ENCODE results near the gene OFD1.

OFD1 gene

DNA sequence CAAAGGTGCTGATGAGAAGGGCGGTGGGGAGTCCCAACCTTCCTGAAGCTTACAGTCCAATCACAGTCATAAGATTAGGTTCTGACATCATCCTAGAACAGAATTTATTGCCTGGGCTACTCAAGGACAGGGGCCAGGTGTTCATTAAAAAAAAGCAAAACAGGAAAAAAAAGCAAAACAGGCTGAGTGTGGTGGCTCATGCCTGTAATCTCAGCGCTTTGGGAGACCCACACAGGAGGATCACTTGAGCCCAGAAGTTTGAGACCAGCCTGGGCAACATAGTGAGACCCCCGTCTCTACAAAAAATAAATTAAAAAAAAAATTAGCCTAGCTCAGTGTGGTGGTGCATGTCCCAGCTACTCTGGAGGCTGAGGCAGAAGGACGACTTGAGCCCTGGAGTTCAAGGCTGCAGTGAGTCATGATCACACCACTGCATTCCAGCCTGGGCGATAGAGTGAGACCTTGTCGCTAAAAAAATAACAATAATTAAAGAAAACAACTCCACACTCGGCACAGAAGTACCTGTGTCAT, 42.6 kb upstream of the OFD1 start:
- Histone ChIP-seq H3K9ac (ENCODE audit: low read length) (no peak overlapping the region), H2BK5ac (ENCODE audit: low read depth, low read length, poor library complexity, severe bottlenecking) (no peak overlapping the region), H3K9me3 (ENCODE audit: control insufficient read depth, low read length) (no peaks in the 10 kb centered on the region), H3K27ac (ENCODE audit: low read length, poor library complexity, severe bottlenecking) (peak overlapping the region; percentile 29), H3K23ac (ENCODE audit: low read length in 2 of 2) (no peak overlapping the region), H3K4ac (ENCODE audit: low read depth in 1 of 2, low read length in 2 of 2) (no peak overlapping the region), H3K79me1 (replicated peaks; ENCODE audit: low read length, poor library complexity, severe bottlenecking) (no peaks in the 10 kb centered on the region), H2BK15ac (ENCODE audit: low read depth, poor library complexity, severe bottlenecking) (no peak overlapping the region), H2BK12ac (ENCODE audit: low read length in 2 of 2) (no peak overlapping the region), H3K18ac (ENCODE audit: low read depth in 1 of 2, low read length in 2 of 2) (no peak overlapping the region), H3K14ac (ENCODE audit: low read length in 2 of 2) (no peak overlapping the region), H3K4me3 (ENCODE audit: insufficient read depth in 1 of 2, low read depth in 1 of 2, low read length in 2 of 2) (no peak overlapping the region), H4K91ac (ENCODE audit: low read length) (no peak overlapping the region), H3K4me2 (ENCODE audit: low read length, poor library complexity, severe bottlenecking) (no peak overlapping the region), H3K4me1 (ENCODE audit: control insufficient read depth, insufficient read depth, low read depth, low read length) (peaks cover 4% of the 10 kb centered on the region), H3K27me3 (ENCODE audit: control insufficient read depth in 1 of 2, insufficient read depth in 1 of 2, low read length in 2 of 2) (peaks cover 0 to 9% of the 10 kb centered on the region in 2 experiments), H2BK120ac (ENCODE audit: low read depth, low read length) (no peak overlapping the region), H2AK5ac (ENCODE audit: low read length, severe bottlenecking) (no peak overlapping the region), H4K8ac (ENCODE audit: low read length) (no peak overlapping the region), H3K36me3 (ENCODE audit: control insufficient read depth in 1 of 2, insufficient read depth in 2 of 2, low read depth in 1 of 2, low read length in 2 of 2) (peaks cover 0 to 4% of the 10 kb centered on the region in 2 experiments), H2AFZ (ENCODE audit: low read depth, low read length) (no peak overlapping the region)
- 50% methylated on average over 2 of the region's 7 CpGs for WGBS
- DNase-seq, result no peak

DNA sequence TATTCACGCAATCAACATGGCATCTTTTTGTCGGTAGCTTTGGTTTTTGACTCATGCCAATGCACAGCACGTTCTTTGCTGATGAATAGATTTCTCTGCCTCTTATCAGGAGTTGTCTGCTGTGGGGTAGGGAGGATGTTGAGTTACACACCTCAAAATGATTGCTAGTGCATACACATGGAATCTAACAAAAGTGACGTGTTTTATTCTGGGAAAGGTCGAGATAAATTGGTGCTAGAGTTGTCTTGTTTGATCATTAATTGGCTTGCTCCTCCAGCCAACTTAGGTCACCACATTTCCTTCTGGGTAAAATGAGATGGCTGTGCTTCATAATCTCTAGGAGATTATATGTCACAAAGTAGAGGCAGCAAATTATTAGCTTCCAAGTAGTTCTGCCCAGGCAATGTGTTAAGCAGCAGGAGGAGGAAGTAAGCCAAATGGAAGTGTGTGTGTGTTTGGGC, 41.7 kb upstream of the OFD1 start:
- peaks cover 0 to 9% of the 10 kb centered on the region in 2 experiments for H3K27me3 ChIP-seq (ENCODE audit: control insufficient read depth in 1 of 2, insufficient read depth in 1 of 2, low read length in 2 of 2)
- H2AFZ ChIP-seq (ENCODE audit: low read depth, low read length), result no peak overlapping the region
- H2BK5ac ChIP-seq (ENCODE audit: low read depth, low read length, poor library complexity, severe bottlenecking), result no peak overlapping the region
- H3K14ac ChIP-seq (ENCODE audit: low read length in 2 of 2), result no peak overlapping the region
- no peak overlapping the region for H3K4ac ChIP-seq (ENCODE audit: low read depth in 1 of 2, low read length in 2 of 2)
- peaks cover 4% of the 10 kb centered on the region for H3K4me1 ChIP-seq (ENCODE audit: control insufficient read depth, insufficient read depth, low read depth, low read length)
- no peaks in the 10 kb centered on the region for H3K9me3 ChIP-seq (ENCODE audit: control insufficient read depth, low read length)
- no peak overlapping the region for H2BK120ac ChIP-seq (ENCODE audit: low read depth, low read length)
- no peaks in the 10 kb centered on the region for H3K79me1 ChIP-seq (replicated peaks; ENCODE audit: low read length, poor library complexity, severe bottlenecking)
- no peak overlapping the region for H2AK5ac ChIP-seq (ENCODE audit: low read length, severe bottlenecking)
- no peak overlapping the region for H4K8ac ChIP-seq (ENCODE audit: low read length)
- H3K36me3 ChIP-seq (ENCODE audit: control insufficient read depth in 1 of 2, insufficient read depth in 2 of 2, low read depth in 1 of 2, low read length in 2 of 2), result peaks cover 0 to 4% of the 10 kb centered on the region in 2 experiments
- H3K18ac ChIP-seq (ENCODE audit: low read depth in 1 of 2, low read length in 2 of 2), result no peak overlapping the region
- WGBS, result 84% methylated on average over 3 of the region's 5 CpGs
- DNase-seq, result no peak
- peak overlapping the region; percentile 9 for H3K4me2 ChIP-seq (ENCODE audit: low read length, poor library complexity, severe bottlenecking)
- H2BK15ac ChIP-seq (ENCODE audit: low read depth, poor library complexity, severe bottlenecking), result no peak overlapping the region
- no peak overlapping the region for H4K91ac ChIP-seq (ENCODE audit: low read length)
- H3K9ac ChIP-seq (ENCODE audit: low read length), result no peak overlapping the region
- H2BK12ac ChIP-seq (ENCODE audit: low read length in 2 of 2), result no peak overlapping the region
- H3K27ac ChIP-seq (ENCODE audit: low read length, poor library complexity, severe bottlenecking), result peak overlapping the region; percentile 17
- H3K4me3 ChIP-seq (ENCODE audit: insufficient read depth in 1 of 2, low read depth in 1 of 2, low read length in 2 of 2), result peak overlapping the region in 1 of 2 experiments; percentile 2
- no peak overlapping the region for H3K23ac ChIP-seq (ENCODE audit: low read length in 2 of 2)

DNA sequence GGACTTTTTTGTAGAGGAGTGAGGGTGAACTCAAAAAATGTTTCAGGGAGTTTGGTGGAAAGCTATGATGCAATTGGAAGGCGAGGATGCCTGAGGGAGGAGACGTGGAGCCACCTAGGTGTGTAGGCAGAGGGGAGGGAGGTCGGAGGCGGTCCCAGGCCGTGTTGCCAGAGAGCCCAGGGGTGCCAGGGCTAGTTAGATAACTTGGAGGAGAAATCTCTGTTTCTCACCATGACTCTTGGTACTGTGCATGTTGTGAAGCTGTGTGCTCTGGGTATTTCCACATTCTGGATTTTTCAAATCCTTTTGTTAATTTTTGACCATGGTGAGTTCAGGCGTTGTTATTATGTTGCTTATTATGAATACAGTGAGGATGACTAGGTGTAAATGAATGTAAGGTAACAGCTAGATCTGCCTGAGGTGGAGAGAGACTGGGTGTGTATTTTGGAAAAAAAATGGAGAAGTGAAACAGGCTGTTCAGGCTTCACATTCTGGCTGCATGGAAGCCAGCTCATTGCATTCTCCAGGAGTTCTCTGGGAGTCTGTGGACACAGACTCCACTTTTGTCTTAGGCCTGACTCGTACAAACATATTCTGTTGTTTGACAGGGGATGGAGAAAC, 41.1 kb upstream of the OFD1 start:
- Histone ChIP-seq H2AK5ac (ENCODE audit: low read length, severe bottlenecking) (no peak overlapping the region), H3K27me3 (ENCODE audit: control insufficient read depth in 1 of 2, insufficient read depth in 1 of 2, low read length in 2 of 2) (peaks cover 0 to 9% of the 10 kb centered on the region in 2 experiments), H3K36me3 (ENCODE audit: control insufficient read depth in 1 of 2, insufficient read depth in 2 of 2, low read depth in 1 of 2, low read length in 2 of 2) (peaks cover 0 to 4% of the 10 kb centered on the region in 2 experiments), H3K79me1 (replicated peaks; ENCODE audit: low read length, poor library complexity, severe bottlenecking) (no peaks in the 10 kb centered on the region), H3K14ac (ENCODE audit: low read length in 2 of 2) (no peak overlapping the region), H4K91ac (ENCODE audit: low read length) (no peak overlapping the region), H3K9ac (ENCODE audit: low read length) (peak overlapping the region; percentile 35), H3K4me2 (ENCODE audit: low read length, poor library complexity, severe bottlenecking) (no peak overlapping the region), H3K27ac (ENCODE audit: low read length, poor library complexity, severe bottlenecking) (peak overlapping the region; percentile 37), H2BK5ac (ENCODE audit: low read depth, low read length, poor library complexity, severe bottlenecking) (no peak overlapping the region), H3K9me3 (ENCODE audit: control insufficient read depth, low read length) (no peaks in the 10 kb centered on the region), H2AFZ (ENCODE audit: low read depth, low read length) (no peak overlapping the region), H2BK15ac (ENCODE audit: low read depth, poor library complexity, severe bottlenecking) (no peak overlapping the region), H2BK12ac (ENCODE audit: low read length in 2 of 2) (no peak overlapping the region), H3K4me1 (ENCODE audit: control insufficient read depth, insufficient read depth, low read depth, low read length) (peaks cover 4% of the 10 kb centered on the region), H3K18ac (ENCODE audit: low read depth in 1 of 2, low read length in 2 of 2) (no peak overlapping the region), H3K23ac (ENCODE audit: low read length in 2 of 2) (no peak overlapping the region), H3K4ac (ENCODE audit: low read depth in 1 of 2, low read length in 2 of 2) (no peak overlapping the region), H4K8ac (ENCODE audit: low read length) (no peak overlapping the region), H3K4me3 (ENCODE audit: insufficient read depth in 1 of 2, low read depth in 1 of 2, low read length in 2 of 2) (peak overlapping the region in 1 of 2 experiments; percentile 2), H2BK120ac (ENCODE audit: low read depth, low read length) (no peak overlapping the region)
- peak; percentile 17 for DNase-seq
- WGBS, result 80% methylated on average over 6 of the region's 7 CpGs

DNA sequence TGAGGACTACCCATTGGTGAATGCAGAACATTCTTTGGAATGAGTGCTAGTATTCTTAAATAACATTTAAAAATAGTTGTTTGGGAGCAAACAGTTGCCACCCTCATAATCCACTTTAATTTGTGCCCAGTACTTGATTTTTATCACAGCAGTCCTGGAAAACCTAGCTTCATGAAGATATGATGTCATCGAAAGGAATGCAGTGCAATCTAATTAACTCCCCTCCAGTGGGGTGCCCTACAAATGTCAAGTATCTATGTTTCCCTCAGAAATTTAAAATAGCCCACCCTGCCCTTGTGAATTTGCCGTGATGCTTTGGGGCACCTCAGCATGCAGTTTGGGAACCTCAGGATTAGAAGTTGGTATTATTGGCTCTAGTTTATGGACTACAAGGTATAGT, 40.2 kb upstream of the OFD1 start:
- Histone ChIP-seq H2BK120ac (ENCODE audit: low read depth, low read length) (no peak overlapping the region), H3K4me3 (ENCODE audit: insufficient read depth in 1 of 2, low read depth in 1 of 2, low read length in 2 of 2) (peak overlapping the region in 1 of 2 experiments; percentile 29), H2AFZ (ENCODE audit: low read depth, low read length) (no peak overlapping the region), H3K9me3 (ENCODE audit: control insufficient read depth, low read length) (no peaks in the 10 kb centered on the region), H3K4ac (ENCODE audit: low read depth in 1 of 2, low read length in 2 of 2) (no peak overlapping the region), H4K8ac (ENCODE audit: low read length) (no peak overlapping the region), H2BK5ac (ENCODE audit: low read depth, low read length, poor library complexity, severe bottlenecking) (no peak overlapping the region), H3K18ac (ENCODE audit: low read depth in 1 of 2, low read length in 2 of 2) (no peak overlapping the region), H2BK12ac (ENCODE audit: low read length in 2 of 2) (no peak overlapping the region), H3K23ac (ENCODE audit: low read length in 2 of 2) (no peak overlapping the region), H3K79me1 (replicated peaks; ENCODE audit: low read length, poor library complexity, severe bottlenecking) (no peaks in the 10 kb centered on the region), H3K27ac (ENCODE audit: low read length, poor library complexity, severe bottlenecking) (no peak overlapping the region), H3K9ac (ENCODE audit: low read length) (peak overlapping the region; percentile 46), H2AK5ac (ENCODE audit: low read length, severe bottlenecking) (no peak overlapping the region), H3K4me2 (ENCODE audit: low read length, poor library complexity, severe bottlenecking) (no peak overlapping the region), H4K91ac (ENCODE audit: low read length) (no peak overlapping the region), H3K27me3 (ENCODE audit: control insufficient read depth in 1 of 2, insufficient read depth in 1 of 2, low read length in 2 of 2) (peaks cover 0 to 9% of the 10 kb centered on the region in 2 experiments), H3K14ac (ENCODE audit: low read length in 2 of 2) (no peak overlapping the region), H3K36me3 (ENCODE audit: control insufficient read depth in 1 of 2, insufficient read depth in 2 of 2, low read depth in 1 of 2, low read length in 2 of 2) (peaks cover 0 to 4% of the 10 kb centered on the region in 2 experiments), H3K4me1 (ENCODE audit: control insufficient read depth, insufficient read depth, low read depth, low read length) (peaks cover 4% of the 10 kb centered on the region), H2BK15ac (ENCODE audit: low read depth, poor library complexity, severe bottlenecking) (no peak overlapping the region)
- peak; percentile 6 for DNase-seq
- WGBS, result 80% methylated on average over 1 of the region's 2 CpGs

Measured in mesenchymal stem cell (in vitro differentiated cells and primary cell).